Measurements from ENCODE around the gene LAMTOR2.
"Not testable (repeated sequence)": the region's sequence is repeated elsewhere in the genome, so short reads cannot be mapped to it uniquely, and the experiment has no call there.

The LAMTOR2 gene

DNA sequence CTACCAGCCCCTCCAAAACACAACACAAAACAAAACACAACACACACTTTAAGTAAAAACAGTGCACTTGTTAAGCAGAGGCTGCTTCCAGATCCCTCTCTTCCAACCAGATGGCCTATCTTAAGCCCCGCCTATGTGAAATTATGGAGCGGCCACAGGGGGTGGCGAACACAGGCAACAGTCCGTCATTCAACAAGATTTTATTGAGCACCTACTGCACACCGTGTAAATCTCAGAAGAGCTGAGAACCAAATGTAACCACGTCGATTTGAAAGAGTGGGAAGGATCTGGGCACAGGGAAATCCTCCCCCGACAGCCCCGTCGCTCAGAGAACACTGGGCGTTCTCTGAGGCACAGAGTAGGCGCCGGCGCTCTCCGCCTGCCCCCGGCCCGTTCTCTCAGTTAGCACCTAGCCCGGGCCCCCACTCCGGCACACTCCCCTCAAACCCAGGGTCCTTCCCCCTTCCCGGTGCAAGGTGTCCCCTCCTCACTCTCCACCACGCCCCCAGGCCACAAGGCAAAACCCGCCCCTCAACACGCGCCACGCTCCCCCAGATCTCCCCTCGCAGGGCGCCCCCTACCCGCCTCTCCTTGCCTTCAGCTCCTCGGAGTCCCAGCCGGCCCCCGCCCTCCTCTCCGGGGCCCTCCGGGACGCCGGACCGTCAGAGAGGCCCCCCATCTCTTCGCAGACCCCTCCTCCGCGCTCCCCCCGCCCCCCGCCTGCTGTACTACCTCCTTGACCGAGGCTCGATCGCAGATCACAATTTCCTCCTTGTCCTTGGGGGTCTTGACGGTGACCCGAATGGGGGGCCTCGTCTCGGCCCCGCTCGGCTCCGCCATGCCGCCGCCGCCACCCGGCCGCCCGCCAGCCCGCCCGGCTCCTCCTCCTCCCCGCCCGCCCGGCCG, 1.5 kb upstream of the LAMTOR2 start:
- peak; percentile 90 for DNase-seq

DNA sequence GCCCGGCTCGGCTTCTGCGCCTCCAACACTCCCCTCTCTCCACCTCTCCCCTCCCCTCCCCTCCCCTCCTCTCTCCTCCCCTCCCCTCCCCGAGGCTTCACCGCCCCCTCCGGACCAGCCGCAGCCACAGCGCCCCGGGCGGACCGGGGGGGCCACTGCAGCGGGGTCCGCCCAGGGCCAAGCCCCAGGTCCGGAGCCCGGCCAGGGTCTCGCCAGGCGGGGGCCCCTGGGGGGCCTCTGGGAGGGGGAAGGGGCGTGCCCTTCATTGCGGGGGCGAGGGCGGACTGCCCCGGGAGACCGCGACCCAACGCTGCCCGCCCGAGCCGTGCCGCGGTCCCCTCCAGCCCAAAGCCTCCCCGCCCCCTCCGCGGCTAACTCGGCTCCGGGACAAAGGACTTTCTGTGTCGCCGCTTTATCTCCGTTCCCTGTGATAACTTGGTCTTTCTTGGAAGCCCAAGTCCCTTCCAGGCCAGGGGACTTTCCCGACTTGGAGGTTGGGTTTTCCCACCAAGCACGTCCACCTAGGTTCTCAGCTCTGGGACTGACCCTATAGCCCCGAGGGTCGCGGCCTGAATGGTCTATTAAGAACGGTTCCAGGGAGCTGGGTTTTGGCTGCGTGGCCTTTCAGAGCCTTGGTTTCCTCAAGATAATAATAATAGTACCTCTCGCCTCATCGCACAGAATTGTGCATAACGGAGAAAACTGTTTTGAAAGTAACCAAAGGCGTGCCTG, 648 bp upstream of the LAMTOR2 start, which contains the start of gene UBQLN4:
UBQLN4 (minus strand) TSS at position 31 of the 732 bp plus-strand sequence. CDS start 97 bp downstream, outside the sequence.
- peak; percentile 94 for DNase-seq

DNA sequence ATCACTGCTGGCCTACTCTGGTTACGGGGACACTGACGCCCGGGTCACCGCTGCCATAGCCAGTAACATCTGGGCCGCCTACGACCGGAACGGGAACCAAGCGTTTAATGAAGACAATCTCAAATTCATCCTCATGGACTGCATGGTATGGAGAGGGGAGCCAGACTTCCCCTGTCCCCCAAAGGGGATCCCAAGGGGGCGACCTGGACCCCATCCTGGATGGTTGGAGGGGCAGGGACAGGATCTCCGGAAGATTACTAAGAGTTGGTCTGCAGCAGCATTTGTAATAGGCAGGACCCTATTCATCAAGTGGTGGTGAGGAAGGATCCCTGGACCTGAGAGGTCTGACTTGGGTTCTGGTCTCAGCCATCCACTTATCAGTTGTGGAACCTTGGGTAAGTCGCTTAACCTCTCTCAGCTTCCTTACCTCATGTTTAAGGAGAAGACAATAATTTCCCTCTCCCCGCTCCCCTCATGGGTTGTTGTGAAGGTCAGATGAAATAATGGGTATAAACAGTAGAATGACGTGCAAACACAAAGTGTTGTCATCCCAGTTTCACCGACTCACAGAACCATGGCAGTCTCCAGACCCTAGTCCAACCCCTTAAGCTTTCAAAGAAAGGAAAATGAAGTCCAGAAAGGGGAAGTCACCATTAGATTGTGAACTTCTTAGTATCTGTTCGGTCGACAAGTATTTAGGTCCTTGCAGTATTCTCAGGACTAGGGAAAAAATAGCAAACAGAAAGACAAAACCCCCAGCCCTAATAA, 883 bp downstream of the LAMTOR2 start:
- DNase-seq, result no peak

DNA sequence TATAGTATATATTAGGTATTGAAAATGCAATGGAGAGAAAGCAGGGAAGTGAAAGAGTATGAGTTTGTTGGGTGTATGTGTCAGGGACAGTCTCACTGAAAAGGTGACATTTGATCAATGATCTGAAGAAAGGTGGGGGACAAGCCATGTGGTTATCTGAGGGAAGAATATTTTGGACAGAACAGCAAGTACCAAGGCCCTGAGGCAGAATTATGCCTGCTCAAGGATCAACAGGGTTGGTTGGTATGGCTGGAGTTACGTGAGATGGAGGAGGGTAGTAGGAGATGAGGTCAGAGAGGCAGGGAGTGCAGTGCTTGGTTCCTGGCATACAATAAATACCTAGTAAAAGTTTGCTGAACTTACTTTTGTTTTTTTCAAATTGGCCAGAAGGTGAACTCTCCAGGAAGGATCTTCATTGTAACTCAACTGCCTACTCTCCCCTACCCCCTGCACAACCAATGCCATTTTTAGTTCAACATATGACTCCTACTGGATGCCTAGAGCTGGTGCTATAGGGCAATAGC, 1.8 kb downstream of the LAMTOR2 start:
- DNase-seq, result no peak

DNA sequence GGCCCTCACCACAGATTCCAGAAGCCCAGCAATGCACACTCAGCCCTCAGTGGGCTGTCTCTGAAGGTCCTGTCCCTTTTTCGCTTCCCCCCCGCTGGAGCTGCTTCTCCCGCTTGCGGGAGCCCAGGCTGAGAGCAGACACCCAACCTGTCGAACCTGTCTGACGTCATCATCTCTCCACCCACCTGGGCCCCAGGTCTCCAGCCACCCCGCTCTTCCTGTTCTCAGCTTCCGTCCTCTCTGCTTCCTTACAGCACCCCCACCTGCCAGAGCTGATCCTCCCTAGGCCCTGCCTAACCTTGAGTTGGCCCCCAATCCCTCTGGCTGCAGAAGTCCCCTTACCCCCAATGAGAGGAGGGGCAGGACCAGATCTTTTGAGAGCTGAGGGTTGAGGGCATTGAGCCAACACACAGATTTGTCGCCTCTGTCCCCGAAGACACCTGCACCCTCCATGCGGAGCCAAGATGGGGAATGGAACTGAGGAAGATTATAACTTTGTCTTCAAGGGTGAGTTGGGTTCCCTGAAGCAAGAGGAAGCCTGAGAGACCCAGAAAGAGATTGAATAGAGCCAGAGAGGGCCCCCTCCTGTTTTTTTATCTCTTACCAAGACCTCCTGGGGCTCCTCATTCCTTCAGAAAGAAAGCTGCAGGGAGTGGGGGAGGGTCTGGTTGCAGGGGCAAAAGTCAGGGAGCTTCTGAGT, 6.5 kb downstream of the LAMTOR2 start, which contains the start of gene RAB25:
RAB25 (plus strand) TSS at position 224 of the 700 bp plus-strand sequence; CDS start at position 465, 241 bp downstream.
- DNase-seq, result no peak

DNA sequence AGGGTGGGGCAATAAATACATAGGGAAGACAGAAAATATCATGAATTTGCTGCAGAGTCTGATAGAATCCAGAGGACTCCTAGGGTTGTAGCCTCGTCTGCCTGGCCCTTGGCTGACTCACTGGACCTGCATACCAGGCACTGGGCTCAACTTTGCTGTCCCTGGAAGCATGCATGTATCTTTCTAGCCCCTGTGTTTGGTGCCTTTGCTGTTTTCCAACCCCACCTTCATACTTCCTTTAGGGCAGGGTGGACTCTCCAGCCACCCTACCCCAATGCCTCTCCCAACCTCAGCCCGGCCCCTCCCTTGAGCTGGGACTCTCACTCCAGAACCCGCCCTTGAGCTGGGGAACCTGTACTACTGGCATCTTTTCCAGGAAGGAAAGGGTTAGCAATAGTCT, 7.6 kb downstream of the LAMTOR2 start:
- no peak for DNase-seq

DNA sequence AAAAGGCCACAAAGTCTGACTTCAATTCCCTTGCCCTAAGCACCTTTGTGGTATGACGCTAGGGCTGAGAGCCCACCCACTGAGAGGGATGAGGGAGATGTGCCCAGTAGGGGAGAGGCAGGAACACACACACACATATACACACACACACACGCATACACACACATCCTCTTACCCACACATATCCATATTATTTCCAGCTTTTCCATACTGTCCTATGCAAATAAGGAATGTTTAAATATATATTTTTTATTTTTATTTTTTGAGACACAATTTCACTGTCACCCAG, 9.4 kb downstream of the LAMTOR2 start:
- no peak for DNase-seq

DNA sequence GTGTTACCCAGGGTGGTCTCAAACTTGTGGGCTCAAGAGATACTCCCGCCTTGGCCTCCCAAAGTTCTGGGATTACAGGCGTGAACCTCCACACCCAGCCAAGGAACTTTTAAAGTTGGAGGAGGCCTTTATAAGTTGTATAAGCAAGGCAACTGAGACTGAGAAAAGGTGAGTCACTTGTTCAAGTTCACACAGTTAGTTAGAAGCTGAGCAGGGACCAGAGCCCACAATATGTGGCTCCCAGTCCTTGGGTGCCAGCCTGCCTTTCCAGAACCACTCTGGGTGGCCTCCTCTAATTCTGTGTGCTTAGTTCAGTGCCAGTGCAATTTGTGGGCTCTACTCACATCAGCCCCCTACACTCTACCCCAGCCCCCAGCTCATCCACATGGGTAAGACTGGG, 10.0 kb downstream of the LAMTOR2 start:
- DNase-seq, result no peak

DNA sequence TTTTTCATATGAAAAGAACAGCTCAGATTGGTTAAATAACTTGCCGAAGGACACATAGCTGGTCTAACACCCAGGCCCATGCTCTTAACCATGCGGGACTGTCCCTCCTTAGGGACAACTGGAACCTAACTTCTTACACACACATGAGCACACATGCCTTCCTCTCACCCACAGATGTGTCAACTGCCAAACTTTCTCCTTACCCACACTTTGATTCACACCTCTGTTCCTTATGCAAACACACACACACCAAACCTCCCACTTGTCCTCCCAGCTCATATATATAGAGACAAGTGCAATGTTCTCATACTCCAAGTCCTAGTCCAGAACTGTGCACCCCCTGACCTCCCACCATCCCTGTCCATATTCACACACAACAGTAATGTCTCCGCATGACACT, 10.6 kb downstream of the LAMTOR2 start:
- no peak for DNase-seq

DNA sequence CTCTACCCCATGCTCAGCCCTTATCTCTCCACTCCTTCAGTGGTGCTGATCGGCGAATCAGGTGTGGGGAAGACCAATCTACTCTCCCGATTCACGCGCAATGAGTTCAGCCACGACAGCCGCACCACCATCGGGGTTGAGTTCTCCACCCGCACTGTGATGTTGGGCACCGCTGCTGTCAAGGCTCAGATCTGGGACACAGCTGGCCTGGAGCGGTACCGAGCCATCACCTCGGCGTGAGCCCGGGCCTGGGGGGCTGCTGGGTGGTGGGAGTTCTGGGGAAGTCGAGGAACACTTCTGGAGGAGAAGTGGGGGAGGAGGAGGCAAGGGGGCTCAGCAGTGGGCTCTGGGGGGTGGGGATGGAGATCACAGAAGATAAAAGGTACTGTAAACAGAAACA, 11.3 kb downstream of the LAMTOR2 start:
- DNase-seq, result no peak

DNA sequence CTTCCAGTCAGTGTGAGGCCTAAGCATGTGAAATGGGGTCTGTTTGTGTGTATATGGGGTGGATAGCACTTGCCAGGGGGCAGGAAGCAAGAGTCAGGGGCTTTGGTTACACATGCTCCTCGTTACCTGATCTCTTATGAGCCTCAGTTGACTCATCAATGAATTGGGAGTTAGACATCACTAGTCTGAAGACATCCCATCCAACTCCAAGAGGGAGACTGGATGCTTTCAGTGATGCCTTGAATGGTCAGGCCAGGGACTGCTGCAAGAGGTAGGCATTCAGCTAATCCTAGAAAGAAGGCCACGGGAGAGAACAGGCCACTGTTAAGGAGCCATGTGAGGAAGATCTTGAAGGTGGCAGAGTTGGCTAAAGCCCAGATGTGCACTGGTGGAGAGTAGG, 12.7 kb downstream of the LAMTOR2 start:
- DNase-seq, result no peak

DNA sequence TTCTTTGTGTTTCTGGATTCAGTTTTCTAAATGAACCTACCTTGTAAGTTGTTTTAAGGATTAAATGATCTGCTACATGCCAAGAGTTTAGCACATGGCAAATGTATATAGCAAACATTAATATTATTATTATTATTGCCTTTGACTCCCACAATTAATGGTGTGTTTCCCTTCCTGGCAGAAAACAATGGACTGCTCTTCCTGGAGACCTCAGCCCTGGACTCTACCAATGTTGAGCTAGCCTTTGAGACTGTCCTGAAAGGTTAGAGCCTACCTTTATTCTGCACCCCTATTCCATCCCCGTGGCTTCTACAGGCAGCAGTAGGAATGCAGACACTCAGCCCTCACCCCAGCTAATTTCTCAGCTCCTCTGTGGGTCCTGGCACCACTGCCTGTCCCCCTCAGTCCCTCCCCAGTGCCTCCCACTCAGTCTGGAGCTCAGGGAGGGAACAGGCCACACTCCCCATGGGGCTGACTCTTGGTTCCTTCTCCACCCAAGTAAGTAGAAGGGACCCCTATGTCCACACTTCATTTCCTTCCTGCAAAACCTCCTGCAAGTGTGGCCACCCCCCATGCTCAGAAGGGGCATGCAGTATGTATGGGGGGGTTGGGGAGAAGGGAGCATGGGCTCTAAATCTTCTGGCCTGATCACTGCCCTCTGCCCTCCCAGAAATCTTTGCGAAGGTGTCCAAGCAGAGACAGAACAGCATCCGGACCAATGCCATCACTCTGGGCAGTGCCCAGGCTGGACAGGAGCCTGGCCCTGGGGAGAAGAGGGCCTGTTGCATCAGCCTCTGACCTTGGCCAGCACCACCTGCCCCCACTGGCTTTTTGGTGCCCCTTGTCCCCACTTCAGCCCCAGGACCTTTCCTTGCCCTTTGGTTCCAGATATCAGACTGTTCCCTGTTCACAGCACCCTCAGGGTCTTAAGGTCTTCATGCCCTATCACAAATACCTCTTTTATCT, 15.2 kb downstream of the LAMTOR2 start:
- DNase-seq, result no peak

DNA sequence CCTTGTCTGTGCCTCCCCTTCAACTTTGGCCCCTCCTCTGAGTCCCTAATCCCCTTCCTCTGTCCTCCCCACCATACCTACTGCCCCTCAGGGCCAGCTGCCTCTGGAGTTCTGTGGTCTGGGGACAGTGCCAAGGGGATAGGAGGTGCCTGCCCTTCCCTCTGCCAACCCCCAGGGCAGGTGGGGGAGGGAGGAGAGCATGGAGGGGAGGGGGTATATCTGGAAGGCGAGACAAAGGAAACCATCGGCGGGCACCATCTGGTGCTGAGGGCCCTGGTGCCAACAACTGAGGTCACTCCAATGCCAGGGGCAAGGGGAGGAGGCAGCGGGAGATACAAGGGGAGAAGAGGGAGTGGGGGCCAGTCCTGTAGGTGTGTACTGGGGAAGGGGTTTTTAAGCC, 16.0 kb downstream of the LAMTOR2 start:
- no peak for DNase-seq

DNA sequence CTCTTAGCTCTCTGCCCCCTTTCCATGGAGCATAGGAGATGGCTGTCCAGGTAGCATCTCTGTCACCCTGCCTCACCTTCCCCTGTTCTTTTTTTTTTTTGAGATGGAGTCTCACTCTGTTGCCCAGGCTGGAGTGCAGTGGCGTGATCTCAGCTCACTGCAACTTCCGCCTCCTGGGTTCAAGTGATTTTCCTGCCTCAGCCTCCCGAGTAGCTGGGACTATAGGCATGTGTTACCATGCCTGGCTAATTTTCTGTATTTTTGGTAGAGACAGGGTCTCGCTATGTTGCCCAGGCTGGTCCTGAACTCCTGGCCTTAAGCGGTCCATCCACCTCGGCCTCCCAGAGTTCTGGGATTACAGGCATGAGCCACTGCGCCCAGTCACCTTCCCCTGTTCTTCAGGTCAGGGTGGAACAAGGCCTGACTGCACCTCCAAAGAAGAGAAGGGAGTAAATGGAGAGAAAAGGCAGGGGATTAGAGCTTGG, 16.8 kb downstream of the LAMTOR2 start:
- DNase-seq, result not testable (repeated sequence)

DNA sequence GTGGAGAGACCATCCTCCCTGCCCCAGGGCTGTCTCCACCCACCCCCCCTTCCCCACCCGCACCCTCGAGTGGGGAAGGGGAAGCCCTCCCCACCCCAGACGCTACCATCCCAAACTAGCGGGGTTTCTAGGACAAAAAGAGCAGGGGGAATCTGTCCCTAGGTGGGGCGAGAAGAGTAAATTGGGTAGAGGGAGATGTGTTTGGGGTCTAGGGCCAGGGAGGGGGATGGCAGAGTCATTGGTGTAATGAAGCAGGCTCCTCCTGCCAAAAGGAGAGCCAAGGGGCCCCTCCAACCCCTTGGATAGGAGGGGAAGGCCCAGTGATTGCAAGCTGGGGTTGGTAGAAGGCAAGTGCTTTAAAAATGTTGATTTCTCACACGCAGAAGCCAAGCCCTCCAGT, 17.7 kb downstream of the LAMTOR2 start:
- DNase-seq, result no peak

DNA sequence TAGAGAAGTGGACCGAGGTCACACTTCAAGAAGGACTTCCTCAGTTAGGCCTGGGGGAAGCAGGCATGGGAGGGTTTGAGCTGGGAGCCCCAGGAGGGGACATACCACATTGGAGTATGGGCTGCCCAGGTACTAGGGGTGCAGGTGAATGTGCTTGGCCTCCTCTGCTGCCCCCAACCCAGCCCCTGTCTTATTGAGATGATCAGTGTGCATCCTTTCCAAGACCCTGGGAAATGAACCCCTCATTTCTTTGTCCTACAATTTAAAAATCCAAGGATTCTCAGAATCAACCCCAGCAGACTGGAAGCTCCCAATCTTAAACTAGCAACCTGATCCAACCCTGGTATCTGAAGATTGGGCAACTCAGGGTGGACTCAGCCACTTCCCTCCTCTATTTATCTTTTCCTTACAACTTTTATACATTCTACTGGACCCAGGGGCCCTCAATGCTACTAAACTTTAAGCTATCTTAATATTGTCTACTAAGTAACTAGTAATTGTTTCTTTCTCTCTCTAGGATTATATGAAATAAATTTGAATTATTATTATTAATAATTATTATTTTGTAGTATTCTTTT, 18.6 kb downstream of the LAMTOR2 start:
- no peak for DNase-seq

DNA sequence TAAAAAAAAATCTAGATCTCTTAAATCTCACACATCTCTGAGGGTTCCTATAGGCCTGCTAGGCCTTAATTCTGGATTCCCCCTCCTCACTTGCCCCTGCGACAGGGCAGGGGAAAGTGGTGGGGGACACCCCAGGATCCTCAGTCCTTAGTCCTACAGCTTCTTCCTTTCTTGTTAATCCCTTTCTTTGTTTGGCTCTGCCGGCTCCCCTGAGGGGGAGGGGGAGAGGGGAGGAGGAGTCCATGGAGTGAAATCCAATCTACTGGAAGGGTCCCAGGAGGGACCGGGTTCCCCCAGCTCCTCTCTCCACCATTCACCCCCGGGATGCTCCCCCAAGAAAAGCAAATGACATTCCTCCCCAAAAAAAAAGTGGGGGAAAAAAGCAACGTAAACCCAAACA, 19.2 kb downstream of the LAMTOR2 start:
- no peak for DNase-seq

DNA sequence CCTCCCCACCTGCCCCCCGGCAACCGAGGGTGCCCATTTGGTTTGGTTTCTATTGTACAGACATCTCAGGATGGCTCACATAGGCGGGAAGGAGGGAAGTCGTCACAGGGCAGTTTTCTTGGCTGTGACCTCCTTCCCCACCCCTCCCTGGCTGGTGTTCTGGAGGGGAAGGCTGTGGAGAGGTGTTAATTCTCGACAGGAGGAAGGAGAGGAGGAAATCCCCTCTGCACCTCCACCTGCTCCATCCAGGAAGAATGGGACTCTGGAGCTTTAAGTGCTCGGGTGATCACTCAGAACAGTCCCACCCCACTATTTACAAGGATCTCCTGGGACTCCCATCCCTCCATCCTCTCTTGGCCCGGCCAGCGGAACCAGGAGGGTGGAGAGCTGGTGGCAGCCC, 20.1 kb downstream of the LAMTOR2 start:
- no peak for DNase-seq

DNA sequence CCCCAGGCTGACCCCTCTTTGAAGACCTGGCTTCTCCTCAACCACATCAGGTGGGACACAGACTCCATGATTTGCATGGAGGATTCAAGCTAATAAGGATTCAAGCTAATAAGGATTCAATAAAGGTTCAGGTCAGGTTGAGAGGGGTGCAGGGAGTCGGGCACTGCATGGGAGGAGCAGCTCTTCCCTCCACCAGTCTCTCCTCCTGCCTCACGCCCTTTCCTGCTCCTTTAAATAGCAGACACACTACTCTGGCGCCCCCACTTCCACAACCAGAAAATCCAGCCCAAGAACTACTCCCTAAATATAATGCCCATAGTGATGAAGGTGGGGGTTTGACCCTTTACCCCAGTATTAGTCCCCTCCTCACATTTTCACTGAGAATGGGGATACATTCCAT, 20.6 kb downstream of the LAMTOR2 start:
- DNase-seq, result no peak

DNA sequence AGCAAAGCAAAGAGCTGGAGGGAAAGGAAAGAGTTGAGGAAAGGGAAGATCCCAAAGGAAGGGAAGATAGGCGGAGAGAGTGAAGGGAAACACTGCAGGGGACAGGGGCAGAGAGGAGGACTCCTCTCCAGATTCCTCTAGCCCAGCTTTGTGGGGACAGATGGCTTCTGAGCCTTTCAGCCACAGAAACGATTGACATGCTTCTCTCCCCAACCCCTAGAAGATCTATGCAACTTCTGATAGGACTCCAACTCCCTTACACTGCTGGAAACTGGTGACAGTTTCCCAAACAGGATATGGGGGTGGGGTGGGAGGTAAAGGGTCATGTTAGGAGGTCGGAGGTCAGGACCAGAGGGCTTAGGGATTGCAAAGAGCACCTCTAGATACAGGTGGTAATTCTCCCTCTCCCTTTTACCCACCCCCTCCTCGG, 21.2 kb downstream of the LAMTOR2 start:
- no peak for DNase-seq

Data from activated effector memory CD4-positive, alpha-beta T cell treated with anti-CD3 and anti-CD28 coated beads, Interleukin-2, amount 50 U/mL, for 16 hours (primary cell).